ENCODE measurements around the gene EPM2A.

DNA sequence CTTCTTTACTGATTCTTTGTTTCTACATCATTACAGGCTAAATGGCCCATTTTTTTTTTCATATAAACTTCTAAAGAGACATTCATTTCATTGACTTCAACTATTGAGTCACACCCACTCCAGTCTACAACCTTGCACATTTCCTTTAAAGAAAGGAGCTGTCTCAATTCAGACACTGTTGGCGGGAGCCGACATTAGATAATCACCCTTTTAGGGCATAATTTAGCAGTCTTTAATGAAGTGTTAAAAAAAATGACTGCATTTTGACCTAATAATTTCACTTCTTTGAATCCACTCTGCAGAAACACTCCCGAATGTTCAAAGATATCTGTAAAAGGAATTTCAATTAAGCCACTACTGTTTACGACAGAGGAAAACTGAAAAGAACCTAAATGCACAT is 1.5 kb downstream of the EPM2A start:
- TF ChIP-seq POLR2A (IDR thresholded peaks at IDR 0.05; ENCODE audit: low read depth, low read length) (no peak), EZH2 (IDR thresholded peaks at IDR 0.05; ENCODE audit: borderline replicate concordance, low read depth, low read length, severe bottlenecking) (no peak), POLR2AphosphoS5 (IDR thresholded peaks at IDR 0.05; ENCODE audit: insufficient read depth, low read depth, low read length) (no peak), JUN (IDR thresholded peaks at IDR 0.05; ENCODE audit: borderline replicate concordance, insufficient read depth, insufficient read length, low read depth) (no peak), FOS (IDR thresholded peaks at IDR 0.05; ENCODE audit: borderline replicate concordance, insufficient read depth, low read length) (no peak)
- TF ChIP-seq, protein P1, sequence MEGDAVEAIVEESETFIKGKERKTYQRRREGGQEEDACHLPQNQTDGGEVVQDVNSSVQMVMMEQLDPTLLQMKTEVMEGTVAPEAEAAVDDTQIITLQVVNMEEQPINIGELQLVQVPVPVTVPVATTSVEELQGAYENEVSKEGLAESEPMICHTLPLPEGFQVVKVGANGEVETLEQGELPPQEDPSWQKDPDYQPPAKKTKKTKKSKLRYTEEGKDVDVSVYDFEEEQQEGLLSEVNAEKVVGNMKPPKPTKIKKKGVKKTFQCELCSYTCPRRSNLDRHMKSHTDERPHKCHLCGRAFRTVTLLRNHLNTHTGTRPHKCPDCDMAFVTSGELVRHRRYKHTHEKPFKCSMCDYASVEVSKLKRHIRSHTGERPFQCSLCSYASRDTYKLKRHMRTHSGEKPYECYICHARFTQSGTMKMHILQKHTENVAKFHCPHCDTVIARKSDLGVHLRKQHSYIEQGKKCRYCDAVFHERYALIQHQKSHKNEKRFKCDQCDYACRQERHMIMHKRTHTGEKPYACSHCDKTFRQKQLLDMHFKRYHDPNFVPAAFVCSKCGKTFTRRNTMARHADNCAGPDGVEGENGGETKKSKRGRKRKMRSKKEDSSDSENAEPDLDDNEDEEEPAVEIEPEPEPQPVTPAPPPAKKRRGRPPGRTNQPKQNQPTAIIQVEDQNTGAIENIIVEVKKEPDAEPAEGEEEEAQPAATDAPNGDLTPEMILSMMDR (IDR thresholded peaks at IDR 0.05; ENCODE audit: extremely low read depth in 1 of 2, insufficient read depth in 1 of 2, low read depth in 1 of 2, low read length in 2 of 2), result no peak
- TF ChIP-seq, protein P2, sequence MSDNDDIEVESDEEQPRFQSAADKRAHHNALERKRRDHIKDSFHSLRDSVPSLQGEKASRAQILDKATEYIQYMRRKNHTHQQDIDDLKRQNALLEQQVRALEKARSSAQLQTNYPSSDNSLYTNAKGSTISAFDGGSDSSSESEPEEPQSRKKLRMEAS (IDR thresholded peaks at IDR 0.05; ENCODE audit: insufficient read depth, insufficient read length), result no peak
